ENCODE data around the gene AFAP1L2. TPM values are rescaled to one million over a fixed set of nuclear protein-coding genes. Genes with fewer than 3 reads are reported as not detected.

AFAP1L2 gene
- total RNA-seq, 1 experiment from 2014 or later: 1.2 TPM

DNA sequence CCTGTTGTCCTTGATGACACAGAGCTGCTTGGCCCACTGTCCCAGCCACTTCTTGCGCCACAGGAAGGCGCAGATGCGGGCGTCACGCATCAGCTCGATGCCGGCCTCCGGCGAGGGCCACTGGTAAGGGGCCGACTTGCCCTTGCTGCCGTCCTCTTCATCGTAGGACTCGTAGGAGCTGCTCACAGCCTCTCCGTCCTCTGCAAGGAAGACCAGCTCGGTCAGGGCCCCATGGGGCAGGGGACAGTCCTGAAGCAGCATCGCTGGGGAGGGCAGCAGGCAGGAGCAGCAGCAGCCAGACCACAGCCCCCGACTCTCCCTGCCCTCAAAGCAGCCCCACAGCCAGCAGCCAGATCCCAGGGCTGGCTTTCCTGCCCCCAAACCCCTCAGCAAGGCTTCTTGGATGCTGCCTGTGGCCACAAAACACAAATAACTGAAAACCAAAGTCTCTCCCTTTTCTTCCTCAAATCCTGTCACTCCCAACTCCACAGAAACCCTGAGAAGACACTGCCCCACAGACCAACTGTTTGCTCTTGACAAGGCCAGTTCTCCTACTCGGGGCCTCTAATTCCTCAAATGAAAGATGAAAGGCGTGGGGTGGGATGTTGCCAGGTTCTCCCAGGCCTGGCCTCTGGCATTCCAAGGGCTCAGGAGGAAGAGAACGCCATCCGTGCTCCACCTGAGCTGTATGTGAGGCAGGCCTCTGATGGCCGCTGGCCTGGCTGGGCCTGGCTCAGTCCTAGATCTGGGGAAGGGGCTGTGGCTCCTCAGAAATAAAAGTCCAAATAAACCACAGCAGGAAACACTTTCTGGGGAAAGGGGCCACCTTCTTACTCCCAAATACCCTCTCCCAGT lies 88.5 kb downstream of the AFAP1L2 start:
- DNase-seq (ENCODE audit: low read depth): no peak

DNA sequence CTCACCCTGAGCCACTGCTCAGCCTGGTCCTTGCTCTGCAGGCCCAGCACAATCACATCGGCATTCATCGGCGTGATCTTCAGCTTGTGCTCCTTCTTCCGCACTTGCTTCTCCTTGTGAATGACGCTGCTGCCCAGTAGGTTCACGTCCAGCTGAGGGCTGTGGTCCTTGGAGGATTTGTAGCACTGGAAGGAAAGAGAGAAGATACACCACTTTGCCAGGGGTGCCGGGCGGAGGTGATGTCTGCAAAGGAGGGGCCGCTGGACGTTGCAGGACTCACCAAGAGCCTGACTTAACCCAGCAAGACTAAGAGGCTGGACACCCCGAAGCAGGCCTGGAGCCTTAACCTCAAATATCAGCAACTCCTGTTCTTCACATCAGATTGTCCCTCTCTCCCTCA lies 90.4 kb downstream of the AFAP1L2 start:
- DNase-seq (ENCODE audit: low read depth): no peak

DNA sequence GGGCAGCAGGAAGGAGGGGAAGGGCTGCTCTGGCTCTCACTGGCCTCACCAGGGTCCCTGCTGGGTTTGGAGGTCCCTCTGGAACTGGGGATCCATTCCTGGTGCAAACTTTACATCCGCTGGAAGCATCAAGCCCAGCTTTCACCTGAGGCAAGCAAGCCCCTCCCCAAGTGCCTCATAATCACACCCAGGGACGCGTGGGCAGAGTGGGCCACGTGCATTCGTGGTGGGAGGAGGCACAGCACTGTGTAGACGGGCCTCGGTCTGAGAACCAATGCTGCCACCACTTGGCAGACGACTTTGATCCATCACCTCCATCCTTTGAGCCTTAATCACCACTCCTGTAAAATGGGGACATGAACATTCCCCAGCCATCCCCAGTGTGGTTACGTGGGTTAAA lies 91.2 kb downstream of the AFAP1L2 start:
- DNase-seq (ENCODE audit: low read depth): no peak

GRCh38 chr10:114311496-114312209 lies 92.6 kb downstream of the AFAP1L2 start:
- no peak for DNase-seq (ENCODE audit: low read depth)

GRCh38 chr10:114311023-114311422 lies 93.3 kb downstream of the AFAP1L2 start:
- no peak for DNase-seq (ENCODE audit: low read depth)

DNA sequence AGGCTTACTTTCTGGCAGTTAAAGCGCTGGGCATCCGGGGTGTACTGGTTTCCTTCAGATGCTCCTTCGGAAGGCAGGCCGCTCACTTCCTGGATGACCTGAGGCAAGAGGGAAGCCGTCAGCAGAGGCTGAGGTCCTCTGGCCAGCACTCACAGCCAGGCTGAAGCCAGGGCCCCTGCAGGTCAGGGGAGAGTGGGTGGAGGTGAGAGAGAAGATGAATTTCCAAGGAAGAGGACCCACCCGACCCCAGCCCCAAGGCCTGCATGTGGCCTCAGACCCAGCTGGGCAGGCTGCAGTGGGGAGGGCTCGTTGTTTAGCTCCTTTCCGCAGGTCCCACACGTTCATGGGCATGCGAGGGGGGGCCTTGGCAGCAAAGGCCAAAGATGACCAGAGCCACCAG lies 94.0 kb downstream of the AFAP1L2 start:
- DNase-seq (ENCODE audit: low read depth): no peak

DNA sequence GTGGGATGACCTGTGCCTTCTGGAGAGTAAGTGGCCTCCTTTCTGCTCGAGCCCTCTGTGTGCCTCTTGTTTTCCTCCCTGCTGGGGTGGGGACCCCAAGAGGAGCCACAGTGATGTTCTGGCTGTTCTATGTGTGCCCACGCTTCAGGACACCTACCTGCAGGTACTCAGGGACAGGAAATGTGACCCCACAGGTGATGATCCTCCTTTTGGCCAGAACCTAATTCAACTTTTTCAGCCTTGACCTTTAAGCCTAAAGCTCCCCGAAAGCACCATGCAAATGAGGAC lies 95.0 kb downstream of the AFAP1L2 start:
- DNase-seq (ENCODE audit: low read depth): no peak

- DNase-seq (ENCODE audit: low read depth): no peak
These were observed 95.6 kb downstream of the AFAP1L2 start for GRCh38 chr10:114308531-114309363.

- no peak for DNase-seq (ENCODE audit: low read depth)
These were observed 96.6 kb downstream of the AFAP1L2 start for GRCh38 chr10:114307731-114308130.

- peak; percentile 99 for DNase-seq (ENCODE audit: low read depth)
These were observed 98.0 kb downstream of the AFAP1L2 start for GRCh38 chr10:114306116-114306973.

- no peak for DNase-seq (ENCODE audit: low read depth)
These were observed 98.8 kb downstream of the AFAP1L2 start for GRCh38 chr10:114305521-114305925.

DNA sequence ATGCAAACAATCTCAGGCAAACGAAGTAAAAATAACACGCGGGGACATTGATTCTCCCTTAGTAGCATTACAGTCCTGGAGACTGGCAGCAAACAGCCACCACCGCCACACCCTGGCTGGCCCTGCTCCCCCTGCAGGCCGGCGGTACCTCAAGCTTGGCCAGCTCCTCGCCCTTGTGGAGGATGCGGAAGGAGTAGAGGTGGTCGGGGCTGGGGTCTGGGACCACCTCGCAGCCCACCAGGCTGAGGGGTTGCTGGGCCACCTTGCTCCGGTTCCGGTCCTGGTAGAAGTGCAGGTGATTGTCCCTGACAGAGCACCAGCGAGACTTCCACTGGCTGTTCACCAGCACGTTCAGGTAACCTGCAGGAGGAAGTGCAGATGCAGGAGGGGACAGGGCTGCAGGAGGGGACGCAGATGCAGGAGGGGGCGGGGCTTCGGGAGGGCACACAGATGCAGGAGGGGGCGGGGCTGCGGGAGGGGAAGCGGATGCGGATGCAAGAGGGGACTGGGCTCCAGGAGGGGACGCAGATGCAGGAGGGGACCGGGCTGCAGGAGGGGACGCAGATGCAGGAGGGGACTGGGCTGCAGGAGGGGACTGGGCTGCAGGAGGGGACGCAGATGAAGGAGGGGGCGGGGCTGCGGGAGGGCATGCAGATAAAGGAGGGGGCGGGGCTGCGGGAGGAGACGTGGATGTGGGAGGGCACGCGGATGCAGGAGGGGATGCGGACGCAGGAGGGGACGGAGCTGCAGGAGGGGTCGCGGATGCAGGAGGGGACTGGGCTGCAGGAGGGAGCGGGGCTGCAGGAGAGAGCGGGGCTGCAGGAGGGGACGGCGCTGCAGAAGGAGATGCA lies 99.5 kb downstream of the AFAP1L2 start:
- DNase-seq (ENCODE audit: low read depth): no peak

- peak; percentile 68 for DNase-seq (ENCODE audit: low read depth)
These were observed 100.2 kb downstream of the AFAP1L2 start for GRCh38 chr10:114304017-114304570.

DNA sequence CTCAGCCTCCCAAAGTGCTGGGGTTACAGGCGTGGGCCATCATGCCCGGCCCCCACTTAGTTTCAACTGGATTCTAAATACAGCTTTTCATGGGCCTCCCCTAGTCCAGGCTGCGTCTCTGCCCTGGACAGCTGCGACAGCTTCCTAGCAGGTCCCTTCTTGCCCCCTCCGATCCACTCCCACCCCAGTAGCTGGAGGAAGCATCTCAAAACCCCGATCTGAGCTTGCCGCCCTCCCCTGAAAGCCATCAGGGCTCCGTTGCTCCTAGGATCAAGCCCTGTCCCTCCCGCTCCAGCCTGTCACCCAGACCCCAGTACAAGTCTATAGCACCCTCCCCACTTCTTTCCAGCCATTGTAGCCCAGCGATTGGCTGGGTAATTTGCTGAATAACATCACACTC lies 100.7 kb downstream of the AFAP1L2 start:
- DNase-seq (ENCODE audit: low read depth): no peak

- no peak for DNase-seq (ENCODE audit: low read depth)
These were observed 102.2 kb downstream of the AFAP1L2 start for GRCh38 chr10:114301951-114302710.

GRCh38 chr10:114301177-114301576 lies 103.1 kb downstream of the AFAP1L2 start:
- peak; percentile 48 for DNase-seq (ENCODE audit: low read depth)

- DNase-seq (ENCODE audit: low read depth): no peak
These were observed 104.2 kb downstream of the AFAP1L2 start for GRCh38 chr10:114300036-114300645.

GRCh38 chr10:114297136-114297705 lies 107.1 kb downstream of the AFAP1L2 start:
- no peak for DNase-seq (ENCODE audit: low read depth)
